Pancreas (tissue), 10 donors: ENCODE data around the gene ARHGEF26. TPM values are rescaled to one million over a fixed set of nuclear protein-coding genes. Genes with fewer than 3 reads are reported as not detected.

ENCODE experiments used
- ATAC-seq, 4 donors: fragments of 200-7000 bp; cut with Tn5 transposase; one replicate each; pipeline versions ENCODE4 v1.8.0 to v1.9.1; 2020; ENCODE audit warnings: mild to moderate bottlenecking in 4 of 4, moderate library complexity in 4 of 4
- DNase-seq, 6 donors: peaks; one replicate each; pipeline ENCODE4 v3.0.0-alpha.2; 2020
- FAIRE-seq: peaks from 2 replicates; lab custom pipeline; 2012; peaks lifted over from hg19 to GRCh38; lab: Jason Lieb, UNC
- H3K27ac ChIP-seq, 4 donors: fragments of 200-600 bp; sonication (generic); 1 replicate in 3 of 4; 2 replicates in 1 of 4; pipeline versions ENCODE4 v1.5.0 to v1.8.0; 2020
- H3K27me3 ChIP-seq, 4 donors: fragments of 200-600 bp; one replicate each; pipeline ENCODE4 v1.8.0; 2021
- H3K36me3 ChIP-seq, 3 donors: fragments of 200-600 bp; sonication (generic) in 1 of 3; one replicate each; pipeline versions ENCODE4 v1.5.0 to v1.8.0; 2020 to 2021
- H3K4me1 ChIP-seq, 3 donors: fragments of 200-600 bp; one replicate each; pipeline ENCODE4 v1.8.0; 2021
- H3K4me3 ChIP-seq, 4 donors: fragments of 200-600 bp; sonication (generic) in 2 of 4; one replicate each; pipeline versions ENCODE4 v1.5.0 to v1.8.0; 2020 to 2021
- H3K9me3 ChIP-seq, 4 donors: fragments of 200-600 bp; one replicate each; pipeline ENCODE4 v1.8.0; 2021
- CTCF ChIP-seq, 4 donors: fragments of 200-600 bp; sonication (generic) in 3 of 4; IDR thresholded peaks; one replicate each; pipeline versions ENCODE4 v1.5.0 to v1.8.0; 2021; ENCODE audit warnings: antibody characterized with exemption in 4 of 4
- WGBS, 2 donors: extraction: QIAGEN DNeasy Blood & Tissue Kit; methylation state at CpG; one replicate each; pipeline ENCODE4 v1.1.7; 2013; 5-methylcytosine and 5-hydroxymethylcytosine counted together
- intact Hi-C, 3 donors: fragments of 100-400 bp; cut with DNase I; formaldehyde crosslinking; loops; one replicate each; pipeline versions ENCODE4 v1.11.1 to v1.14.2; 2022
- polyA plus RNA-seq, 2 donors: library from polyadenylated mRNA; stranded (reverse); fragments of 200-250 nt; gene quantifications; one replicate each; pipeline ENCODE4 v1.2.3, GENCODE V29; 2013
- total RNA-seq, 6 donors: library from RNA; stranded (reverse); fragmentation: NEBNext Ultra II Directional in 4 of 6; extraction: Animal tissue kit (Norgen Biotek cat#: 25700) in 4 of 6; gene quantifications; one replicate each; pipeline versions ENCODE4 v1.2.1 to v1.2.4, GENCODE V29; 2021 to 2023
- donor health status: healthy with polysubstance abuse.
- donor health status: DM: no; HTN: no; CAD: no; lungs with moderate emphysema.
- donor health status: DM: no; HTN: no; CAD: no.
- donor health status: control.
- donor health status: control.
- donor health status: Bipolar disorder and iron deficiency.
- donor health status: DM: yes; HTN: yes; CAD: no.
- donor health status: DM: no; HTN: no; CAD: no.
- donor health status: DM: no; HTN: no; CAD: no.
- donor health status: DM: yes; HTN: yes; CAD: no.

ARHGEF26 gene
- total and polyA plus RNA-seq, 8 donors: 2.7 to 6.5 (median 4.9) TPM

GRCh38 chr3:154161806-154162205, 40.6 kb downstream of the ARHGEF26 start:
- Histone ChIP-seq H3K9me3 (no peaks in the 10 kb centered on the region), H3K4me3 (no peak overlapping the region), H3K27me3 (no peaks in the 10 kb centered on the region), H3K4me1 (peaks cover 0 to 9% (median 7%) of the 10 kb centered on the region in 3 donors), H3K27ac (no peak overlapping the region), H3K36me3 (no peaks in the 10 kb centered on the region)
- intact Hi-C loops: no loop called here
- ATAC-seq (no peak), DNase-seq (no peak), FAIRE-seq (no peak)
- no peak for TF ChIP-seq CTCF (IDR thresholded peaks at IDR 0.05)

GRCh38 chr3:154164387-154164786, 43.2 kb downstream of the ARHGEF26 start:
- H3K36me3 ChIP-seq: no peaks in the 10 kb centered on the region
- intact Hi-C loops: no loop called here
- WGBS, 2 donors: 64 to 74% methylated on average over 2 of the region's 2 CpGs
- no peak overlapping the region for H3K27ac ChIP-seq
- FAIRE-seq (no peak), DNase-seq (no peak), ATAC-seq (no peak)
- H3K9me3 ChIP-seq: no peaks in the 10 kb centered on the region
- H3K27me3 ChIP-seq: no peaks in the 10 kb centered on the region
- peaks cover 0 to 10% (median 7%) of the 10 kb centered on the region in 3 donors for H3K4me1 ChIP-seq
- no peak for TF ChIP-seq CTCF (IDR thresholded peaks at IDR 0.05)
- H3K4me3 ChIP-seq: no peak overlapping the region

GRCh38 chr3:154168998-154169795, 48.0 kb downstream of the ARHGEF26 start:
- Histone ChIP-seq H3K4me3 (no peak overlapping the region), H3K36me3 (no peaks in the 10 kb centered on the region), H3K27me3 (no peaks in the 10 kb centered on the region), H3K9me3 (no peaks in the 10 kb centered on the region), H3K4me1 (peaks cover 0 to 15% (median 0%) of the 10 kb centered on the region in 3 donors), H3K27ac (no peak overlapping the region)
- no peak for FAIRE-seq
- ATAC-seq: peak in 3 of 4 donors; percentile 50 to 64 (median 58)
- WGBS, 2 donors: 18 to 21% methylated on average over 9 of the region's 9 CpGs
- DNase-seq: no peak
- intact Hi-C loops: no loop called here
- no peak for TF ChIP-seq CTCF (IDR thresholded peaks at IDR 0.05)

- H3K27me3 ChIP-seq: no peaks in the 10 kb centered on the region
- H3K27ac ChIP-seq: no peak overlapping the region
- FAIRE-seq (no peak), ATAC-seq (peak in 1 of 4 donors; percentile 23), DNase-seq (no peak)
- 95 to 100% methylated on average over 1 of the region's 1 CpG for WGBS, 2 donors
- H3K4me1 ChIP-seq: peaks cover 0 to 10% (median 0%) of the 10 kb centered on the region in 3 donors
- intact Hi-C loops: no loop called here
- H3K9me3 ChIP-seq: no peaks in the 10 kb centered on the region
- no peak for TF ChIP-seq CTCF (IDR thresholded peaks at IDR 0.05)
- H3K4me3 ChIP-seq: no peak overlapping the region
- H3K36me3 ChIP-seq: no peaks in the 10 kb centered on the region
These were observed 48.6 kb downstream of the ARHGEF26 start for GRCh38 chr3:154169796-154170110.

- H3K9me3 ChIP-seq: no peaks in the 10 kb centered on the region
- ATAC-seq: no peak
- intact Hi-C loops: no loop called here
- H3K27me3 ChIP-seq: no peaks in the 10 kb centered on the region
- no peaks in the 10 kb centered on the region for H3K36me3 ChIP-seq
- WGBS, 2 donors: 85 to 89% methylated on average over 1 of the region's 1 CpG
- no peak for DNase-seq
- no peak for TF ChIP-seq CTCF (IDR thresholded peaks at IDR 0.05)
- H3K4me1 ChIP-seq: peaks cover 0 to 10% (median 0%) of the 10 kb centered on the region in 3 donors
- no peak overlapping the region for H3K27ac ChIP-seq
- no peak overlapping the region for H3K4me3 ChIP-seq
- FAIRE-seq: no peak
These were observed 49.1 kb downstream of the ARHGEF26 start for GRCh38 chr3:154170300-154170699.
